Measurements from ENCODE around the gene ALX1.

The ALX1 gene

DNA sequence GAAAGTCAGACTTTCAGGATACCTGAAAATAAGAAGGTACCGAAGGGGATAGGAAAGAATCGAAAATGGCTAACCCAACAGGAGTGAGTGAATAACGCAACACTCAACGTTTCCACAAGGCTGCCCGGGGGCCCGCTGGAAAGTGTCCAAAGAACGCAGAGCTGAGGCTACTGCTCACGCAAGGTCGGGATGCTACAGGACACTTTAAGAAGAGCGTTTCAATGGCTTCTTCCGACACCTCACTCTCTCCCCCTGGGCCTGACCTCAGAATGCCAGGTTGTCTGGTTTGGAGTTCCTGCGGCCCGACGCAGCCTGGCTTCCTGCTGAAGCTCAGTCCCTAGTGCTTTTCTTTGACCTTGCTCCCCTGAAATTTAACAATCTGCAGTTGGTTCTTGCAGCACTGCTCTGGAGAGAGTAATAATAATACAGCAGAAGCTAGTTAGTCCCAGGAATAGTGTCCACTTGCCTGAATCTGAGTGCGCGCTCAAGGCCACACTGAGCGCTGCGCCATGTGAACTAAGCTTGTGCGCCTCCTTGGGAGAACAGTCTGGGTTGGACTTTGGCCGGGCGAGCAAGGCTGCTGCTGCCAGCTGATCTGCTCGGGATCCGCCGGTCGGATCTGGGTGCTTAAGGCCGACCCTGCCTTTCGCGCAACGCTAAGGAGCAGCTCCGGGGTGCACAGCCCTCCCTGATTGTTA is 2.0 kb upstream of the ALX1 start:
- no peak for DNase-seq (ENCODE audit: low read depth in 2 of 2)
- TF ChIP-seq, protein P1, sequence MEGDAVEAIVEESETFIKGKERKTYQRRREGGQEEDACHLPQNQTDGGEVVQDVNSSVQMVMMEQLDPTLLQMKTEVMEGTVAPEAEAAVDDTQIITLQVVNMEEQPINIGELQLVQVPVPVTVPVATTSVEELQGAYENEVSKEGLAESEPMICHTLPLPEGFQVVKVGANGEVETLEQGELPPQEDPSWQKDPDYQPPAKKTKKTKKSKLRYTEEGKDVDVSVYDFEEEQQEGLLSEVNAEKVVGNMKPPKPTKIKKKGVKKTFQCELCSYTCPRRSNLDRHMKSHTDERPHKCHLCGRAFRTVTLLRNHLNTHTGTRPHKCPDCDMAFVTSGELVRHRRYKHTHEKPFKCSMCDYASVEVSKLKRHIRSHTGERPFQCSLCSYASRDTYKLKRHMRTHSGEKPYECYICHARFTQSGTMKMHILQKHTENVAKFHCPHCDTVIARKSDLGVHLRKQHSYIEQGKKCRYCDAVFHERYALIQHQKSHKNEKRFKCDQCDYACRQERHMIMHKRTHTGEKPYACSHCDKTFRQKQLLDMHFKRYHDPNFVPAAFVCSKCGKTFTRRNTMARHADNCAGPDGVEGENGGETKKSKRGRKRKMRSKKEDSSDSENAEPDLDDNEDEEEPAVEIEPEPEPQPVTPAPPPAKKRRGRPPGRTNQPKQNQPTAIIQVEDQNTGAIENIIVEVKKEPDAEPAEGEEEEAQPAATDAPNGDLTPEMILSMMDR (IDR thresholded peaks at IDR 0.05; ENCODE audit: low read depth, low read length): no peak
- H3K4me3 ChIP-seq (replicated peaks in 1 of 2; ENCODE audit: low read depth in 2 of 2, low read length in 2 of 2): no peak overlapping the region

DNA sequence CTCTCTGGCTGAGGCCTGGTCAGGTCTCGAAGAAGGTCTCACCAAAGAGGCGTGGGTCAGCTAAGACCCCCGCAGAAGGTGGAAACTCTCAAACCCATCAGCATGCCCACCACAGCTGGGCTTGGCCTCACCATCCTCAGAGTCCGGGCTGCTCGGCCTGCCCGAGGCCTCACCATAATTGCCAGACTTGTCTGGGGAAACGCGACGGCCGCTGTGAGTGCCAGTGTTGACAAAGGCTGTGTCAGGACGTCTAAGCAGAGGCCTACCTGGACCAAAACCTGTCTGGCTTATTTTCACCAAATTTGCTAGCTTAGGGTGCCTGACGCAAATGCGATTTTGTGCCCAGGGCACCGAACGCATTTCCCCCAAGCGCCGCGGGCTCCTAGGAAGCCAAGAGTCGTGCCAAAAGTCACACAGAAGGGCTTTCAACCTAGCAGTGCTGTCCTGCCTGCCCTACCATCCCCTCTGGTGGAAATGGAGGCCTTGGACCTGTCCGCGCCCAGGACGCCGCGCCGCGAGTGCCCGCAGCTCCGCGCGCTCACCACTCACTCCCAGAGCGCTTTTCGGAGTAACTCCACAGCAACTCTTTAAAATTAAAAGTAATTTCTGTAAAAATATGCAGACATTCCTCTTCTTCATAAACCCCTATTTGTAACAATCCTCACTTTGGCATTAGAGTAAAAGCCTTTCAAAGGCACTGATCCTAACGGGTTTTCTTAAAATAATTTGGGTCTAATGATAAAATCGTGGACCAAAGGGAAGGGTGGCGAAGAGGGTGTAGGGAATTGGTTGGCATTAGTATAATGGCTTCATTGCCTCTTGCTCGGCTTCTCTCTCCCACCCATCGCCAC is 1.2 kb upstream of the ALX1 start:
- TF ChIP-seq, protein P1 (IDR thresholded peaks at IDR 0.05; ENCODE audit: low read depth, low read length): no peak
- no peak overlapping the region for H3K4me3 ChIP-seq (replicated peaks in 1 of 2; ENCODE audit: low read depth in 2 of 2, low read length in 2 of 2)
- no peak for DNase-seq (ENCODE audit: low read depth in 2 of 2)

DNA sequence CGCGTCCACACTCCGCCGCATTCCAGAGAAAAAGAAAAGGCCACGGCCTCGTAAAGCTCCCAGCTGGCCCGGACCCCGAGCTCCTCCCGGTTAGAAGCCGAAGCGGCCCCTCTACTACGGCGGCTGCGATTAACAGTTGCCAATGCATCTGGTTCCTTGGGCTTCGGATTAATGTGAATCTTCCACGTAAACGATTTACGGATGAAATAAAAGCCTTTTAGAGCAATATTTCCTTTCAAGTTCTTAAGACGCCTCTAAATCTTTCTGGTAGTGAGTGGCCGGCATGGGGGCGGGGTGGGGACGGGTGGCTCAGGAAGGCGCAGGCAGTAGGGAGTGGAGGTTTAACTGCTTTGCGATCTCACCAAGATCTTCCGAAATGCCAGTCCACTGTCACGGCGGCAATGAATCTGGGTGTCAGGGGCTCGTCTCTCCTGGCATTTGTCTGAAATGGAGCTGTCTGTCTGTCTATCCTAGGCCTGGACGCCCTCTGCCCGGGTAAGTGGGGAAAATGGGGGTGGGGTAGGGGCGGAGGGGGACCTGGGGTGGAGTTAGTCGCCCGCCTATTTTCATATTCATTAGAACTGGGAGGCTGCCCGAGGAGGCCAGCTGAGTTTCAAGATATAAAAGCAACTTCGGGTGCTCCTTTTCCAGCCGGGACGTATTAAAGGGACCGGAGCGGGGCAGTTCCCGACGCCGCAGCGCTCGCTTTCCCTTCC is 413 bp upstream of the ALX1 start:
- H3K4me3 ChIP-seq (replicated peaks in 1 of 2; ENCODE audit: low read depth in 2 of 2, low read length in 2 of 2): peak overlapping the region; percentile 39 to 49
- no peak for DNase-seq (ENCODE audit: low read depth in 2 of 2)
- TF ChIP-seq, protein P1 (IDR thresholded peaks at IDR 0.05; ENCODE audit: low read depth, low read length): no peak

DNA sequence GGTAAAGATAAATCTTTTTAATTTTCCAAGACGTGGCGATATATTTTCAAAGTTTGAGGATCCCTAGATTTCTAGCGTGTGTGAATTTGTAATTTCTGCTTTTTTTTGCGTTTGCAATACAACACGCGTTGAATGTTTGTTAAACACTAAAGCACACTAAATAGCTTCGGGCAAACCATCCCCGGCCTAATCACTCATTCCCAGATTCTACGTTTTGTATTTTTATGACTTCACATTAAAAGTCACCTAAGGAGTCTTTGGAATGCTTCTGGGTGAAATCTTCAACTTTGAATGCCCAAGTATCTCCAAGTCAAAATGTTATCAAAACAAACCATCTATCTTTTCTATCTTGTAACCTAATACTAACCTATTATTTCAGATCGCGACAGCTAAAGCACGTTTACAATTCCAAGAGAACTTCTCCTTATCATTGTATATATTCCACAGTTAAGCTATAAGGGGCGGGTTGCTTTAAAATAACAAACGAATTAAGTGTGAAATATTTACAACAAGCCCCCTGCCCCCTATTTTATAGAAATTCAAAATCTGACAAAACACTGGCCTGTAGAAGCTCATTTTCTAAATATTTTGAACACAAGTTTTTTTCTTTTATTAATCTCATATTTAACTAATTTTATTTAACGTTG is 1.1 kb downstream of the ALX1 start:
- TF ChIP-seq, protein P1 (IDR thresholded peaks at IDR 0.05; ENCODE audit: low read depth, low read length): no peak
- peak overlapping the region; percentile 39 to 49 for H3K4me3 ChIP-seq (replicated peaks in 1 of 2; ENCODE audit: low read depth in 2 of 2, low read length in 2 of 2)
- peak in 1 of 2 donors; percentile 13 for DNase-seq (ENCODE audit: low read depth in 2 of 2)

DNA sequence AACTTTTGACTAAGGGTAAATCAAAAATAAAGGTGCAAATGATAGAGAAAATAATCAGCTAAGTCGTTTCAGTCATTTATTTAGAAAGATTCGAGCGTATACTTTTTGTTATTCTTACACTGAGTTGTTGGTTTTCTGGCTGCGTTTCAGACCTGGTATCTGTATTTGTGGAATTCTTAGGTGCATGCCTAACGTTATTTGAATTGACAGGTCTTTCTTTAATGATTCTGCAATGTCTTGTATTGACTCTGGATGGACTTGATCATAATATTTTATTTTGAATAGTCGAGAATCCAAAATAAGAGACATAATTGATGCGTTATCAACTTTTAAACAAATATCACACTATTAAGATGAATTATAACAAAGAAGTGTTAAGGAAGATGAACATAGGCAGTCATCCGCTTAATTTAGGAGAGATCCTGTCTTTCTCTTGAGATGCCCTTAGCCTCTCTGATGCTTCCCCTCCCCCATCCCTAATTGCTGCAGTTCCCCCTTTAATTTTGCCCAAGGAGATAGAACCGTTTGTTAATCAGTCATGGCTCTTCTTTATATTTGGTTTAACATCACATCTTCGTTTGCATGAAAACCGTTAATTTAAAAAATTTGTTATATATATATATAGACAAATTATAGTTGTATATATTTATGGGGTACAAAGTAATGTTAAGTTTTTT is 1.8 kb downstream of the ALX1 start:
- H3K4me3 ChIP-seq (replicated peaks in 1 of 2; ENCODE audit: low read depth in 2 of 2, low read length in 2 of 2): no peak overlapping the region

More for the DNA sequence above, 1.8 kb downstream of the ALX1 start:
- TF ChIP-seq, protein P1 (IDR thresholded peaks at IDR 0.05; ENCODE audit: low read depth, low read length): no peak
- peak in 1 of 2 donors; percentile 7 for DNase-seq (ENCODE audit: low read depth in 2 of 2)

Data from cardiac fibroblast (primary cell).